GM12891 (cell line): ENCODE data around the gene LITAFD.

Source experiments
- POLR2A ChIP-seq: IDR thresholded peaks from 2 replicates; pipeline ENCODE4 v1.6.1; 2011; ENCODE audit warnings: low read depth, low read length, control low read depth
- POLR2AphosphoS5 ChIP-seq: IDR thresholded peaks from 2 replicates; pipeline ENCODE4 v1.6.1; 2011; ENCODE audit warnings: low read depth, low read length, control low read depth
- SPI1 ChIP-seq: IDR thresholded peaks from 2 replicates; pipeline ENCODE4 v1.6.1; 2011; ENCODE audit warnings: low read depth, low read length, control low read depth
- TAF1 ChIP-seq: IDR thresholded peaks from 2 replicates; pipeline ENCODE4 v1.6.1; 2011; ENCODE audit warnings: low read depth, low read length, control low read depth

- TF ChIP-seq POLR2A (no peak), POLR2AphosphoS5 (no peak), SPI1 (no peak), TAF1 (no peak)
Observed at GRCh38 chr16:8869212-8869987, 12.8 kb upstream of the LITAFD start.
